ENCODE measurements around the gene GET3. TPM values are rescaled to one million over a fixed set of nuclear protein-coding genes. Genes with fewer than 3 reads are reported as not detected.

The GET3 gene
- total and polyA plus RNA-seq, 2 of the 13 experiments (the other 11 are each of a cell fraction or from before 2014, with no cell fraction given) = 57.7 to 59.4 TPM

DNA sequence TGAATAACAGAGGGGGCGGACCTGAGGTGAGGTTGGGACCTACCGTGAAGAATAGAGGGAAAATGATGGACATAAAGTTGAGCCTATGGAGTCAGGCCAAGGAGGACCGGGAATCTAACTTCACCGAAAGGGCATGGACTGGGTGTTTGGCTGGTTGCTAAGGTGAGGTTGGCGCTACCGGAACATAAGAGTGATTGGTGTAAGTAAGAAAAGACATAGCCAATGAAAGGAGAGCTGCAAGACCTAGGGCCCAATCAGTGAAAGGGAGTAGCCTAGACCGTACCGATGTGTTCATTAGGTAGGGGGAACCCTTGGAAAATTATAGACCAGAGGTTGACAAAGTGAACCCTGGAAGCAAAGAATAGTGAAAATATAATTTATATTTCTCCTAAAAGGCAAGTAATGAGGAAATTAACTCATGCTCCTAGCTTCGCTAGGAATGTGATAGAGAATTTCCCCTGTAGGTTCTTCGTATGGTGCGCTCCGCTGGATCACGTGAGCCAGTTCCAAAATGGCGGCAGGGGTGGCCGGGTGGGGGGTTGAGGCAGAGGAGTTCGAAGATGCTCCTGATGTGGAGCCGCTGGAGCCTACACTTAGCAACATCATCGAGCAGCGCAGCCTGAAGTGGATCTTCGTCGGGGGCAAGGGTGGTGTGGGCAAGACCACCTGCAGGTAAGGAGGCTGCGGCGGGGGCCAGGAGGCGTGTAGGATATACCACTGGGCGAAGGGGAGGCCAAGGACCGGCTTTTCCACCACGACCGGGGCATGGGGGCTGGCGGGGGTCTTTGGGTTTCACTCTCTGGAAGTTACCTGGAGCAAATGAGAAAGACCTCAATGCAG is at the start of gene GET3 (continued):
- TF ChIP-seq, protein P1, sequence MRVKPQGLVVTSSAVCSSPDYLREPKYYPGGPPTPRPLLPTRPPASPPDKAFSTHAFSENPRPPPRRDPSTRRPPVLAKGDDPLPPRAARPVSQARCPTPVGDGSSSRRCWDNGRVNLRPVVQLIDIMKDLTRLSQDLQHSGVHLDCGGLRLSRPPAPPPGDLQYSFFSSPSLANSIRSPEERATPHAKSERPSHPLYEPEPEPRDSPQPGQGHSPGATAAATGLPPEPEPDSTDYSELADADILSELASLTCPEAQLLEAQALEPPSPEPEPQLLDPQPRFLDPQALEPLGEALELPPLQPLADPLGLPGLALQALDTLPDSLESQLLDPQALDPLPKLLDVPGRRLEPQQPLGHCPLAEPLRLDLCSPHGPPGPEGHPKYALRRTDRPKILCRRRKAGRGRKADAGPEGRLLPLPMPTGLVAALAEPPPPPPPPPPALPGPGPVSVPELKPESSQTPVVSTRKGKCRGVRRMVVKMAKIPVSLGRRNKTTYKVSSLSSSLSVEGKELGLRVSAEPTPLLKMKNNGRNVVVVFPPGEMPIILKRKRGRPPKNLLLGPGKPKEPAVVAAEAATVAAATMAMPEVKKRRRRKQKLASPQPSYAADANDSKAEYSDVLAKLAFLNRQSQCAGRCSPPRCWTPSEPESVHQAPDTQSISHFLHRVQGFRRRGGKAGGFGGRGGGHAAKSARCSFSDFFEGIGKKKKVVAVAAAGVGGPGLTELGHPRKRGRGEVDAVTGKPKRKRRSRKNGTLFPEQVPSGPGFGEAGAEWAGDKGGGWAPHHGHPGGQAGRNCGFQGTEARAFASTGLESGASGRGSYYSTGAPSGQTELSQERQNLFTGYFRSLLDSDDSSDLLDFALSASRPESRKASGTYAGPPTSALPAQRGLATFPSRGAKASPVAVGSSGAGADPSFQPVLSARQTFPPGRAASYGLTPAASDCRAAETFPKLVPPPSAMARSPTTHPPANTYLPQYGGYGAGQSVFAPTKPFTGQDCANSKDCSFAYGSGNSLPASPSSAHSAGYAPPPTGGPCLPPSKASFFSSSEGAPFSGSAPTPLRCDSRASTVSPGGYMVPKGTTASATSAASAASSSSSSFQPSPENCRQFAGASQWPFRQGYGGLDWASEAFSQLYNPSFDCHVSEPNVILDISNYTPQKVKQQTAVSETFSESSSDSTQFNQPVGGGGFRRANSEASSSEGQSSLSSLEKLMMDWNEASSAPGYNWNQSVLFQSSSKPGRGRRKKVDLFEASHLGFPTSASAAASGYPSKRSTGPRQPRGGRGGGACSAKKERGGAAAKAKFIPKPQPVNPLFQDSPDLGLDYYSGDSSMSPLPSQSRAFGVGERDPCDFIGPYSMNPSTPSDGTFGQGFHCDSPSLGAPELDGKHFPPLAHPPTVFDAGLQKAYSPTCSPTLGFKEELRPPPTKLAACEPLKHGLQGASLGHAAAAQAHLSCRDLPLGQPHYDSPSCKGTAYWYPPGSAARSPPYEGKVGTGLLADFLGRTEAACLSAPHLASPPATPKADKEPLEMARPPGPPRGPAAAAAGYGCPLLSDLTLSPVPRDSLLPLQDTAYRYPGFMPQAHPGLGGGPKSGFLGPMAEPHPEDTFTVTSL (CRISPR knock-in tag; IDR thresholded peaks at IDR 0.05; ENCODE audit: borderline replicate concordance) = no peak
- TF ChIP-seq RBAK (CRISPR knock-in tag; IDR thresholded peaks at IDR 0.05) (no peak), ZBTB8A (CRISPR knock-in tag; IDR thresholded peaks at IDR 0.05; ENCODE audit: borderline replicate concordance, low read depth) (no peak), ZNF280B (CRISPR knock-in tag; IDR thresholded peaks at IDR 0.05; ENCODE audit: borderline replicate concordance) (no peak), POLR2AphosphoS5 (IDR thresholded peaks at IDR 0.05; ENCODE audit: low read depth, low read length) (peak; percentile 59), AGO2 (optimal IDR thresholded peaks at IDR 0.05; ENCODE audit: low read depth, low read length) (no peak), REXO4 (CRISPR knock-in tag; IDR thresholded peaks at IDR 0.05; ENCODE audit: borderline replicate concordance) (no peak), ZNF513 (CRISPR knock-in tag; conservative IDR thresholded peaks at IDR 0.05) (no peak), IRX3 (CRISPR knock-in tag; IDR thresholded peaks at IDR 0.05; ENCODE audit: borderline replicate concordance, low read depth) (no peak), NR1H2 (CRISPR knock-in tag; IDR thresholded peaks at IDR 0.05; ENCODE audit: borderline replicate concordance, low read depth) (no peak), SOX5 (CRISPR knock-in tag; IDR thresholded peaks at IDR 0.05; ENCODE audit: borderline replicate concordance) (no peak)
- TF ChIP-seq, protein P2, sequence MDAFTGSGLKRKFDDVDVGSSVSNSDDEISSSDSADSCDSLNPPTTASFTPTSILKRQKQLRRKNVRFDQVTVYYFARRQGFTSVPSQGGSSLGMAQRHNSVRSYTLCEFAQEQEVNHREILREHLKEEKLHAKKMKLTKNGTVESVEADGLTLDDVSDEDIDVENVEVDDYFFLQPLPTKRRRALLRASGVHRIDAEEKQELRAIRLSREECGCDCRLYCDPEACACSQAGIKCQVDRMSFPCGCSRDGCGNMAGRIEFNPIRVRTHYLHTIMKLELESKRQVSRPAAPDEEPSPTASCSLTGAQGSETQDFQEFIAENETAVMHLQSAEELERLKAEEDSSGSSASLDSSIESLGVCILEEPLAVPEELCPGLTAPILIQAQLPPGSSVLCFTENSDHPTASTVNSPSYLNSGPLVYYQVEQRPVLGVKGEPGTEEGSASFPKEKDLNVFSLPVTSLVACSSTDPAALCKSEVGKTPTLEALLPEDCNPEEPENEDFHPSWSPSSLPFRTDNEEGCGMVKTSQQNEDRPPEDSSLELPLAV (CRISPR knock-in tag; conservative IDR thresholded peaks at IDR 0.05; ENCODE audit: low read depth) = no peak
- TF ChIP-seq, protein P3, sequence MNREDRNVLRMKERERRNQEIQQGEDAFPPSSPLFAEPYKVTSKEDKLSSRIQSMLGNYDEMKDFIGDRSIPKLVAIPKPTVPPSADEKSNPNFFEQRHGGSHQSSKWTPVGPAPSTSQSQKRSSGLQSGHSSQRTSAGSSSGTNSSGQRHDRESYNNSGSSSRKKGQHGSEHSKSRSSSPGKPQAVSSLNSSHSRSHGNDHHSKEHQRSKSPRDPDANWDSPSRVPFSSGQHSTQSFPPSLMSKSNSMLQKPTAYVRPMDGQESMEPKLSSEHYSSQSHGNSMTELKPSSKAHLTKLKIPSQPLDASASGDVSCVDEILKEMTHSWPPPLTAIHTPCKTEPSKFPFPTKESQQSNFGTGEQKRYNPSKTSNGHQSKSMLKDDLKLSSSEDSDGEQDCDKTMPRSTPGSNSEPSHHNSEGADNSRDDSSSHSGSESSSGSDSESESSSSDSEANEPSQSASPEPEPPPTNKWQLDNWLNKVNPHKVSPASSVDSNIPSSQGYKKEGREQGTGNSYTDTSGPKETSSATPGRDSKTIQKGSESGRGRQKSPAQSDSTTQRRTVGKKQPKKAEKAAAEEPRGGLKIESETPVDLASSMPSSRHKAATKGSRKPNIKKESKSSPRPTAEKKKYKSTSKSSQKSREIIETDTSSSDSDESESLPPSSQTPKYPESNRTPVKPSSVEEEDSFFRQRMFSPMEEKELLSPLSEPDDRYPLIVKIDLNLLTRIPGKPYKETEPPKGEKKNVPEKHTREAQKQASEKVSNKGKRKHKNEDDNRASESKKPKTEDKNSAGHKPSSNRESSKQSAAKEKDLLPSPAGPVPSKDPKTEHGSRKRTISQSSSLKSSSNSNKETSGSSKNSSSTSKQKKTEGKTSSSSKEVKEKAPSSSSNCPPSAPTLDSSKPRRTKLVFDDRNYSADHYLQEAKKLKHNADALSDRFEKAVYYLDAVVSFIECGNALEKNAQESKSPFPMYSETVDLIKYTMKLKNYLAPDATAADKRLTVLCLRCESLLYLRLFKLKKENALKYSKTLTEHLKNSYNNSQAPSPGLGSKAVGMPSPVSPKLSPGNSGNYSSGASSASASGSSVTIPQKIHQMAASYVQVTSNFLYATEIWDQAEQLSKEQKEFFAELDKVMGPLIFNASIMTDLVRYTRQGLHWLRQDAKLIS (CRISPR knock-in tag; IDR thresholded peaks at IDR 0.05) = no peak

Measured in HepG2 (cell line).